ENCODE data around the gene RABGGTA.

DNA sequence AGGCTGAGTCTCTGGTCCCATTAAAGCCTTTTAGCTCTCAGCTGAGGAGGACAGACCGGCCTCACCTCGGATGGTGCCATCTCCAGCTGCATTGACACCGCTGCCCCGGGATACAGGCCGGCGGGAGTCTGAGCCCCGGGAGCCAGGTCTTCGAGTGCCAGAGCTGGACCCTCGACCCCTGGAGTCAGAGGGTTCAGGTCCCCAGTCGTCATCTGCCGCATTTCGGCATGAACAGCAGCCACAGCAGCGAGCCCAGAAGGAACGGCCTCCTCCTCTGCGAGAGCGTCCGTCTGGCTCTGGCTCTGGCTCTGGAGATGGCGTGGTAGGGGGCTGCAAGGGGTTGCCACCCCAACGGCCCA, 9.4 kb downstream of the RABGGTA start:
- TF ChIP-seq CTCF (IDR thresholded peaks at IDR 0.05 in 4 of 5, conservative IDR thresholded peaks at IDR 0.05 in 1 of 5), result no peak
- no peak for TF ChIP-seq POLR2A (IDR thresholded peaks at IDR 0.05)

Data from gastrocnemius medialis (tissue), 4 donors.